Endothelial cell of umbilical vein (primary cell): ENCODE data around the gene ANKS1B. TPM values are rescaled to one million over a fixed set of nuclear protein-coding genes. Genes with fewer than 3 reads are reported as not detected.

ENCODE experiments used
- BruUV-seq: library from RNA; stranded (reverse); fragments of 400-500 nt; replicated peaks from 2 replicates; lab custom pipeline; 2021; lab: Mats Ljungman, UMichigan
- CTCF ChIA-PET: fragments of 300-600, 350-600 bp; sonication (Branson Sonifier 250); formaldehyde crosslinking; loops from one replicate; lab custom pipeline; 2021; ENCODE audit warnings: antibody characterized with exemption, inconsistent platforms; lab: Charles Lee
- POLR2A ChIA-PET: fragments of 300-600, 350-600 bp; sonication (Branson Sonifier 250); formaldehyde crosslinking; loops from one replicate; lab custom pipeline; 2021; ENCODE audit warnings: antibody characterized with exemption, inconsistent platforms; lab: Charles Lee
- DNase-seq: peaks from one replicate; pipeline ENCODE4 v3.0.0-alpha.2; 2011; ENCODE audit warnings: low read depth, low spot score
- FAIRE-seq: peaks from 2 replicates; lab custom pipeline; 2011; peaks lifted over from hg19 to GRCh38; lab: Jason Lieb, UNC
- H2AFZ ChIP-seq: 2 replicates; pipeline ENCODE4 v1.6.0; 2012; ENCODE audit warnings: low read depth, low read length, control low read depth, inconsistent platforms
- H3K27ac ChIP-seq: 2 replicates; pipeline ENCODE4 v1.5.1; 2011; ENCODE audit warnings: low read depth, mild to moderate bottlenecking, control low read depth, low read length, moderate library complexity; ENCODE audit not compliant: insufficient read depth
- H3K27me3 ChIP-seq, 2 experiments: 2 replicates each; pipeline versions ENCODE4 v1.6.0 to v1.6.1; 2011; ENCODE audit warnings: low read length in 2 of 2, mixed read lengths in 1 of 2; ENCODE audit not compliant: control insufficient read depth in 2 of 2, insufficient read depth in 2 of 2
- H3K36me3 ChIP-seq, 2 experiments: 2 replicates in 1 of 2; 3 replicates in 1 of 2; pipeline ENCODE4 v1.5.1; 2011; ENCODE audit warnings: low read length in 2 of 2, mild to moderate bottlenecking in 1 of 2, moderate library complexity in 1 of 2; ENCODE audit not compliant: control insufficient read depth in 2 of 2, insufficient read depth in 2 of 2; ENCODE audit errors: extremely low read depth in 1 of 2
- H3K4me1 ChIP-seq: 3 replicates; pipeline ENCODE4 v1.5.1; 2011; ENCODE audit warnings: mild to moderate bottlenecking, low read length; ENCODE audit not compliant: control insufficient read depth, insufficient read depth; ENCODE audit errors: extremely low read depth
- H3K4me2 ChIP-seq: 2 replicates; pipeline ENCODE4 v1.6.1; 2011; ENCODE audit warnings: low read length, control low read depth, mixed read lengths; ENCODE audit not compliant: insufficient read depth
- H3K4me3 ChIP-seq, 3 experiments: fragments of 200-600 bp in 1 of 3; sonication (generic), shearing (Covaris generic) in 1 of 3; replicated peaks in 1 of 3; 2 replicates each; pipeline ENCODE4 v1.5.1; 2011 to 2016; ENCODE audit warnings: control low read depth in 3 of 3, low read length in 3 of 3, mild to moderate bottlenecking in 2 of 3, inconsistent platforms in 1 of 3, low read depth in 1 of 3, moderate library complexity in 1 of 3; ENCODE audit not compliant: insufficient read depth in 1 of 3
- H3K79me2 ChIP-seq: 2 replicates; pipeline ENCODE4 v1.6.0; 2012; ENCODE audit warnings: low read length, inconsistent platforms; ENCODE audit not compliant: control insufficient read depth, insufficient read depth
- H3K9ac ChIP-seq: replicated peaks from 2 replicates; pipeline ENCODE3; 2011; ENCODE audit warnings: low read length, control low read depth; ENCODE audit not compliant: insufficient read depth; ENCODE audit errors: extremely low read depth
- H3K9me1 ChIP-seq: replicated peaks from 3 replicates; pipeline ENCODE4 v1.6.0; 2011; ENCODE audit warnings: mild to moderate bottlenecking, low read length; ENCODE audit not compliant: control insufficient read depth, insufficient read depth; ENCODE audit errors: extremely low read depth
- H3K9me3 ChIP-seq: replicated peaks from 2 replicates; pipeline ENCODE4 v1.5.1; 2012; ENCODE audit warnings: low read length, inconsistent platforms; ENCODE audit not compliant: control insufficient read depth, insufficient read depth
- H4K20me1 ChIP-seq: replicated peaks from 2 replicates; pipeline ENCODE3; 2011; ENCODE audit warnings: mild to moderate bottlenecking, low read length; ENCODE audit not compliant: control insufficient read depth, insufficient read depth; ENCODE audit errors: extremely low read depth
- EZH2 ChIP-seq: IDR thresholded peaks from 2 replicates; pipeline ENCODE4 v1.6.1; 2012; ENCODE audit warnings: borderline replicate concordance, low read depth, mild to moderate bottlenecking, moderate library complexity, low read length, inconsistent platforms; ENCODE audit not compliant: severe bottlenecking
- FOS ChIP-seq: IDR thresholded peaks from 2 replicates; pipeline ENCODE4 v1.6.1; 2011; ENCODE audit warnings: mild to moderate bottlenecking, low read length, moderate library complexity, borderline replicate concordance; ENCODE audit not compliant: insufficient read depth
- GATA2 ChIP-seq: IDR thresholded peaks from 2 replicates; pipeline ENCODE4 v1.7.0; 2011; ENCODE audit warnings: low read depth, mild to moderate bottlenecking, moderate library complexity, mixed read lengths, low read length; ENCODE audit not compliant: insufficient read length, insufficient read depth
- JUN ChIP-seq: IDR thresholded peaks from 2 replicates; pipeline ENCODE4 v1.6.1; 2011; ENCODE audit warnings: borderline replicate concordance, low read depth; ENCODE audit not compliant: insufficient read length, insufficient read depth
- MYC ChIP-seq: IDR thresholded peaks from one replicate; pipeline ENCODE4 v1.6.1; 2011; ENCODE audit warnings: mild to moderate bottlenecking, low read depth, low read length
- POLR2A ChIP-seq: IDR thresholded peaks from 2 replicates; pipeline ENCODE4 v1.6.1; 2012; ENCODE audit warnings: low read depth, mild to moderate bottlenecking, control low read depth, low read length
- POLR2AphosphoS5 ChIP-seq: IDR thresholded peaks from 2 replicates; pipeline ENCODE4 v1.6.1; 2012; ENCODE audit warnings: low read depth, mild to moderate bottlenecking, control low read depth, low read length, moderate library complexity; ENCODE audit not compliant: insufficient read depth
- dilution Hi-C: fragments of 300-500 bp; cut with MboI; formaldehyde crosslinking; loops from one replicate; pipeline ENCODE4 v1.15.0; 2019; ENCODE audit warnings: low sequenced_read_pairs; ENCODE audit not compliant: extremely low pct_ligation_motif_present
- intact Hi-C: fragments of 100-400 bp; cut with micrococcal nuclease; formaldehyde crosslinking; loops from one replicate; pipeline ENCODE4 v1.10.0; 2022
- polyA plus RNA-seq, 4 experiments: library from polyadenylated mRNA; depleted of rRNA in 3 of 4; stranded (reverse) in 3 of 4; unstranded in 1 of 4; fragments of >200 nt; gene quantifications; 2 replicates each; pipeline versions ENCODE4 v1.2.1 to v1.2.3, GENCODE V29; 2011 to 2012; ENCODE audit warnings: missing spikeins in 1 of 4
- total RNA-seq: library from RNA; stranded (reverse); gene quantifications from 2 replicates; pipeline ENCODE4 v1.2.3, GENCODE V29; 2021
- TF ChIP-seq, protein P1 (sequence below): IDR thresholded peaks from 2 replicates; pipeline ENCODE4 v1.6.1; 2011; ENCODE audit not compliant: insufficient read depth, insufficient read length
- TF ChIP-seq, protein P2 (sequence below), 2 donors: IDR thresholded peaks; 1 replicate in 1 of 2; 2 replicates in 1 of 2; pipeline ENCODE4 v1.5.1; 2011; ENCODE audit warnings: low read length in 2 of 2, mild to moderate bottlenecking in 2 of 2, moderate library complexity in 2 of 2, control low read depth in 1 of 2, inconsistent platforms in 1 of 2, low read depth in 1 of 2; ENCODE audit not compliant: insufficient read depth in 1 of 2; ENCODE audit errors: extremely low read depth in 1 of 2

Gene ANKS1B
- total and polyA plus RNA-seq, 2 donors (not counting 3 experiments of a cell fraction or from before 2014, with no cell fraction given), result 0.15 to 0.38 TPM

DNA sequence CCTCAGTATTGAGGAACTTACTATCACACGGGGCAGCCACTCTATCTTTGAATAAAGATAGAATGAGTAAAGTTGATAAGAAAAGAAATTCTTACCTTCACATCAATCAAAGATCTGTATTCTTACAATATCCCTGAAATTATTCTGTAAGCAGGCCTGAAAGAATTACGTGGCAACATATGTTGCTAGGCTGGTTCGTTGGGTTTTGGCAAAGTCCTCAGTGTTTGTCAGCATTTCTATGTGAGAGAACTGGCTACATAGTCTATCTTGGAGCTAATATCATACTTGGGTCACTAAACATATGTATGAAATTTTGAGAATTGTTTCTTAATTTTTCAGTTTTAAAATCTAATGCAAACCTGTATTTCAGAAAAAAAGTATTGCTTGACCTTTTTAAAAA is 749.4 kb downstream of the ANKS1B start:
- H3K4me2 ChIP-seq, result no peak overlapping the region
- H3K9ac ChIP-seq, result no peak overlapping the region
- TF ChIP-seq, protein P1, sequence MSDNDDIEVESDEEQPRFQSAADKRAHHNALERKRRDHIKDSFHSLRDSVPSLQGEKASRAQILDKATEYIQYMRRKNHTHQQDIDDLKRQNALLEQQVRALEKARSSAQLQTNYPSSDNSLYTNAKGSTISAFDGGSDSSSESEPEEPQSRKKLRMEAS, result no peak
- no peak for TF ChIP-seq MYC
- no peak for TF ChIP-seq POLR2AphosphoS5
- TF ChIP-seq FOS, result no peak
- TF ChIP-seq, protein P2, sequence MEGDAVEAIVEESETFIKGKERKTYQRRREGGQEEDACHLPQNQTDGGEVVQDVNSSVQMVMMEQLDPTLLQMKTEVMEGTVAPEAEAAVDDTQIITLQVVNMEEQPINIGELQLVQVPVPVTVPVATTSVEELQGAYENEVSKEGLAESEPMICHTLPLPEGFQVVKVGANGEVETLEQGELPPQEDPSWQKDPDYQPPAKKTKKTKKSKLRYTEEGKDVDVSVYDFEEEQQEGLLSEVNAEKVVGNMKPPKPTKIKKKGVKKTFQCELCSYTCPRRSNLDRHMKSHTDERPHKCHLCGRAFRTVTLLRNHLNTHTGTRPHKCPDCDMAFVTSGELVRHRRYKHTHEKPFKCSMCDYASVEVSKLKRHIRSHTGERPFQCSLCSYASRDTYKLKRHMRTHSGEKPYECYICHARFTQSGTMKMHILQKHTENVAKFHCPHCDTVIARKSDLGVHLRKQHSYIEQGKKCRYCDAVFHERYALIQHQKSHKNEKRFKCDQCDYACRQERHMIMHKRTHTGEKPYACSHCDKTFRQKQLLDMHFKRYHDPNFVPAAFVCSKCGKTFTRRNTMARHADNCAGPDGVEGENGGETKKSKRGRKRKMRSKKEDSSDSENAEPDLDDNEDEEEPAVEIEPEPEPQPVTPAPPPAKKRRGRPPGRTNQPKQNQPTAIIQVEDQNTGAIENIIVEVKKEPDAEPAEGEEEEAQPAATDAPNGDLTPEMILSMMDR (IDR thresholded peaks at IDR 0.05; ENCODE audit: extremely low read depth in 1 of 2, insufficient read depth in 1 of 2, low read depth in 1 of 2, low read length in 2 of 2), result no peak
- TF ChIP-seq EZH2, result no peak
- no peak for TF ChIP-seq JUN
- no peak for TF ChIP-seq POLR2A
- TF ChIP-seq GATA2, result no peak
- ChIA-PET CTCF (no interaction called here), POLR2A (no interaction called here)
- BruUV-seq, result no TSS peak
- no peak overlapping the region for H2AFZ ChIP-seq
- H3K36me3 ChIP-seq, result no peaks in the 10 kb centered on the region
- H3K4me1 ChIP-seq, result no peaks in the 10 kb centered on the region
- H3K27me3 ChIP-seq, result no peaks in the 10 kb centered on the region
- H3K9me1 ChIP-seq, result no peaks in the 10 kb centered on the region
- FAIRE-seq (no peak), DNase-seq (no peak)
- no peak overlapping the region for H3K4me3 ChIP-seq
- H3K79me2 ChIP-seq, result no peaks in the 10 kb centered on the region
- no peaks in the 10 kb centered on the region for H4K20me1 ChIP-seq
- intact Hi-C loops, result no loop called here
- H3K27ac ChIP-seq, result no peak overlapping the region
- dilution Hi-C loops, result no loop called here
- peaks cover 4% of the 10 kb centered on the region for H3K9me3 ChIP-seq
